Stimulated activated CD4-positive, alpha-beta T cell treated with anti-CD3 and anti-CD28 coated beads, Interleukin-4, amount 100 ng/mL, for 1 hour (primary cell): ENCODE results near the gene JMJD1C.

Experiments used
- DNase-seq: peaks from one replicate; pipeline ENCODE4 v3.0.0-alpha.2; 2020

JMJD1C gene

GRCh38 chr10:63210611-63211196 is 255.1 kb downstream of the JMJD1C start:
- no peak for DNase-seq

GRCh38 chr10:63209705-63210104 is 256.1 kb downstream of the JMJD1C start:
- DNase-seq = no peak

- DNase-seq = no peak
Measured at GRCh38 chr10:63208986-63209385, 256.8 kb downstream of the JMJD1C start.

GRCh38 chr10:63206997-63207811 is 258.6 kb downstream of the JMJD1C start:
- DNase-seq = no peak

- DNase-seq = no peak
Measured at GRCh38 chr10:63206576-63206975, 259.2 kb downstream of the JMJD1C start.

- no peak for DNase-seq
Measured at GRCh38 chr10:63205421-63205820, 260.4 kb downstream of the JMJD1C start.

GRCh38 chr10:63204667-63205391 is 260.9 kb downstream of the JMJD1C start:
- DNase-seq = no peak

- no peak for DNase-seq
Measured at GRCh38 chr10:63201118-63201517, 264.7 kb downstream of the JMJD1C start.

- DNase-seq = no peak
Measured at GRCh38 chr10:63200431-63200830, 265.3 kb downstream of the JMJD1C start.

- no peak for DNase-seq
Measured at GRCh38 chr10:63199716-63200115, 266.1 kb downstream of the JMJD1C start.

- DNase-seq = no peak
Measured at GRCh38 chr10:63197344-63198092, 268.3 kb downstream of the JMJD1C start.

- DNase-seq = no peak
Measured at GRCh38 chr10:63192826-63193225, 273.0 kb downstream of the JMJD1C start.

GRCh38 chr10:63175534-63175933 is 290.2 kb downstream of the JMJD1C start:
- no peak for DNase-seq

GRCh38 chr10:63173468-63174232 is 292.1 kb downstream of the JMJD1C start:
- no peak for DNase-seq

- no peak for DNase-seq
Measured at GRCh38 chr10:63171926-63172325, 293.9 kb downstream of the JMJD1C start.

GRCh38 chr10:63171255-63171855 is 294.4 kb downstream of the JMJD1C start:
- no peak for DNase-seq

GRCh38 chr10:63169624-63170023 is 296.2 kb downstream of the JMJD1C start:
- DNase-seq = no peak

GRCh38 chr10:63168821-63169462 is 296.8 kb downstream of the JMJD1C start:
- DNase-seq = no peak

- no peak for DNase-seq
Measured at GRCh38 chr10:63166742-63167258, 299.0 kb downstream of the JMJD1C start.

- no peak for DNase-seq
Measured at GRCh38 chr10:63165249-63165648, 300.5 kb downstream of the JMJD1C start.

- no peak for DNase-seq
Measured at GRCh38 chr10:63164166-63164623, 301.6 kb downstream of the JMJD1C start.
